ENCODE measurements around the gene SEMA5A.
A peak's percentile ranks its signal among the peaks of the same experiment; 100 is the strongest.

The SEMA5A gene

GRCh38 chr5:9558319-9558965, 12.6 kb upstream of the SEMA5A start:
- Mint-ChIP-seq H3K4me1 (ENCODE audit: low read depth in 2 of 2) (no peaks in the 10 kb centered on the region), H3K4me3 (no peak overlapping the region), H3K27me3 (no peaks in the 10 kb centered on the region), H3K9me3 (peaks cover 9 to 22% of the 10 kb centered on the region in 2 donors), H3K36me3 (ENCODE audit: insufficient read depth) (no peaks in the 10 kb centered on the region), H3K27ac (no peak overlapping the region)
- ATAC-seq (replicated peaks) (no peak), DNase-seq (no peak)

DNA sequence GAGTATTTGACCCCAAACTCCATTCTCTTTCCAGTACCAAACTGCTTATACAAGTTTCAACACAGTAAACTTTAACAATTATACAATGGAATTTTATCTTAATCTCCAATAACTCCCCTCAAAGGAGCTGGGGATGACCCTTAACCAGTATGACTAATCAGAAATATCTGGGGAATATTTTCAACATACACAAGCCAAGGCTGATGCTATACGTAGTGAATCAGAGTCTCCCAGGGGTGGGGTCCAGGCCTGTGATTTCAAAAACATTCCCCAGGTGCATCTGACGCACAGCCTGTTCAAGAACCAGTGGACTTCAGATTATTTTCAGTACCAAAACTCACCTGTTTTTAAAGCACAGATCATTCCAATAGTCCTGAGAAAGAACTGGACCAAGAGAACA, 11.8 kb upstream of the SEMA5A start:
- ATAC-seq (replicated peaks) (no peak), DNase-seq (no peak)
- H3K27ac Mint-ChIP-seq, result no peak overlapping the region
- H3K36me3 Mint-ChIP-seq (ENCODE audit: insufficient read depth), result no peaks in the 10 kb centered on the region
- H3K4me3 Mint-ChIP-seq, result no peak overlapping the region
- H3K27me3 Mint-ChIP-seq, result no peaks in the 10 kb centered on the region
- peaks cover 9 to 17% of the 10 kb centered on the region in 2 donors for H3K9me3 Mint-ChIP-seq
- no peaks in the 10 kb centered on the region for H3K4me1 Mint-ChIP-seq (ENCODE audit: low read depth in 2 of 2)

GRCh38 chr5:9555961-9556360, 10.1 kb upstream of the SEMA5A start:
- ATAC-seq (replicated peaks) (no peak), DNase-seq (no peak)
- Mint-ChIP-seq H3K9me3 (peaks cover 9 to 14% of the 10 kb centered on the region in 2 donors), H3K4me3 (no peak overlapping the region), H3K36me3 (ENCODE audit: insufficient read depth) (no peaks in the 10 kb centered on the region), H3K27me3 (no peaks in the 10 kb centered on the region), H3K27ac (no peak overlapping the region), H3K4me1 (ENCODE audit: low read depth in 2 of 2) (no peaks in the 10 kb centered on the region)

- DNase-seq (no peak), ATAC-seq (replicated peaks) (no peak)
- H3K9me3 Mint-ChIP-seq, result peaks cover 13 to 14% of the 10 kb centered on the region in 2 donors
- no peaks in the 10 kb centered on the region for H3K27me3 Mint-ChIP-seq
- no peaks in the 10 kb centered on the region for H3K4me1 Mint-ChIP-seq (ENCODE audit: low read depth in 2 of 2)
- no peak overlapping the region for H3K27ac Mint-ChIP-seq
- H3K4me3 Mint-ChIP-seq, result no peak overlapping the region
- no peaks in the 10 kb centered on the region for H3K36me3 Mint-ChIP-seq (ENCODE audit: insufficient read depth)
Observed at GRCh38 chr5:9554122-9554521, 8.2 kb upstream of the SEMA5A start.

GRCh38 chr5:9553561-9553960, 7.7 kb upstream of the SEMA5A start:
- Mint-ChIP-seq H3K4me1 (ENCODE audit: low read depth in 2 of 2) (no peaks in the 10 kb centered on the region), H3K27me3 (no peaks in the 10 kb centered on the region), H3K4me3 (no peak overlapping the region), H3K27ac (no peak overlapping the region), H3K36me3 (ENCODE audit: insufficient read depth) (no peaks in the 10 kb centered on the region), H3K9me3 (peaks cover 13 to 14% of the 10 kb centered on the region in 2 donors)
- ATAC-seq (replicated peaks), result no peak
- no peak for DNase-seq

- H3K9me3 Mint-ChIP-seq, result peaks cover 9 to 11% of the 10 kb centered on the region in 2 donors
- no peak overlapping the region for H3K27ac Mint-ChIP-seq
- H3K4me3 Mint-ChIP-seq, result no peak overlapping the region
- H3K36me3 Mint-ChIP-seq (ENCODE audit: insufficient read depth), result no peaks in the 10 kb centered on the region
- DNase-seq (no peak), ATAC-seq (replicated peaks) (no peak)
- H3K27me3 Mint-ChIP-seq, result peaks cover 0 to 1% of the 10 kb centered on the region in 2 donors
- no peaks in the 10 kb centered on the region for H3K4me1 Mint-ChIP-seq (ENCODE audit: low read depth in 2 of 2)
Observed at GRCh38 chr5:9551567-9552537, 6.0 kb upstream of the SEMA5A start.

- Mint-ChIP-seq H3K4me1 (ENCODE audit: low read depth in 2 of 2) (peaks cover 2 to 4% of the 10 kb centered on the region in 2 donors), H3K9me3 (peaks cover 0 to 3% of the 10 kb centered on the region in 2 donors), H3K4me3 (no peak overlapping the region), H3K27ac (no peak overlapping the region), H3K27me3 (peaks cover 5 to 9% of the 10 kb centered on the region in 2 donors), H3K36me3 (ENCODE audit: insufficient read depth) (peaks cover 4% of the 10 kb centered on the region)
- ATAC-seq (replicated peaks) (no peak), DNase-seq (no peak)
Observed at GRCh38 chr5:9549941-9550340, 4.1 kb upstream of the SEMA5A start.

DNA sequence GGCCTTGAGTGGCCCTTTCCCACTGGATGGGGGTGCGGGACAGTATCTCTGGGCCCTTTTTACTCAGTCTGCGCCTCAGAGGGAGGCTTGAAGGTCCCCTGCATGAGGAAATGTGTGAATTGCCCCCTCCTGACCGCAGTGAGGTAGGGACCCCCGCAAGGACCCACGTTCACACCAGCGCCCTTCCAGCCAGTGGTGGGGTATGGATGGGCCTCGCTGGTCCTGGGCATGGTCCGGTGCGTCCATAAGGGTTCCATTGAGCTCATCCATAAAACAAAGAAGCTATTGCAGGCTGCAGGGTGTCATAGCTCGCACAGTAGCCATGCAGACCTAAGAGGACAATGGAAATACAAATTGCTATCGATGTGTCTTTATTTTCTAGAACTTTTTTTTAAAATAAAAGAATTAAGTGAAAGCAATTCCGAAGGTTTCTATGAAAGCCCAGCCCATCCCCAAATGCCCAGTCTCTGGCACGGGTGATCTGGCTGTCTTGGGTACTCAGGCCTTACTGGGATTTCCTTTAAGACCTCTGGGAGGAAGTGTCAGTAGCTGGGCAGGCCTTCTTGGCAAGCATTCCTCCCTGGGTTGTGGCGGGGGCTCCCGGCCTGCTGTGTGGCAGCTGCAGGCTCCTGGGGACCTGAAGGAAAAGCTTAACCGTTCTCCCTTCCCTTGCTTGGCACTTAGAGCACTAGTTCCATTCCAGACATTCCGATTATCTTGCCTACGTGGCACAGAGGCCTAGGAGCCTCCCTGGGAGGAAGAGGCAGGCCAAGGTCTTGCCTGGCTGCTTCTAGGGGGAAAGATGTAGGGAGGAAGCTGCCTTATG, 1.5 kb upstream of the SEMA5A start:
- no peak for DNase-seq
- Mint-ChIP-seq H3K27me3 (peaks cover 14 to 24% of the 10 kb centered on the region in 2 donors), H3K4me3 (no peak overlapping the region)

GRCh38 chr5:9545136-9545991, 511 bp downstream of the SEMA5A start:
- no peak overlapping the region for H3K27ac Mint-ChIP-seq
- DNase-seq (no peak), ATAC-seq (replicated peaks) (no peak)
- H3K27me3 Mint-ChIP-seq, result peaks cover 14 to 24% of the 10 kb centered on the region in 2 donors
- H3K36me3 Mint-ChIP-seq (ENCODE audit: insufficient read depth), result peaks cover 4% of the 10 kb centered on the region
- H3K4me3 Mint-ChIP-seq, result peak overlapping the region in 1 of 2 donors; percentile 53
- peaks cover 4% of the 10 kb centered on the region in 2 donors for H3K4me1 Mint-ChIP-seq (ENCODE audit: low read depth in 2 of 2)
- H3K9me3 Mint-ChIP-seq, result peaks cover 0 to 1% of the 10 kb centered on the region in 2 donors

More for the DNA sequence above, 1.5 kb upstream of the SEMA5A start:
- no peak overlapping the region for H3K27ac Mint-ChIP-seq
- H3K9me3 Mint-ChIP-seq, result peaks cover 0 to 3% of the 10 kb centered on the region in 2 donors
- H3K4me1 Mint-ChIP-seq (ENCODE audit: low read depth in 2 of 2), result peaks cover 4% of the 10 kb centered on the region in 2 donors
- no peak for ATAC-seq (replicated peaks)
- peaks cover 4% of the 10 kb centered on the region for H3K36me3 Mint-ChIP-seq (ENCODE audit: insufficient read depth)

GRCh38 chr5:9544502-9545135, 1.3 kb downstream of the SEMA5A start:
- peak overlapping the region; percentile 29 to 53 for H3K4me3 Mint-ChIP-seq
- peaks cover 4% of the 10 kb centered on the region for H3K36me3 Mint-ChIP-seq (ENCODE audit: insufficient read depth)
- DNase-seq (no peak), ATAC-seq (replicated peaks) (no peak)
- peaks cover 14 to 24% of the 10 kb centered on the region in 2 donors for H3K27me3 Mint-ChIP-seq
- peaks cover 4% of the 10 kb centered on the region in 2 donors for H3K4me1 Mint-ChIP-seq (ENCODE audit: low read depth in 2 of 2)
- H3K9me3 Mint-ChIP-seq, result no peaks in the 10 kb centered on the region
- H3K27ac Mint-ChIP-seq, result no peak overlapping the region

DNA sequence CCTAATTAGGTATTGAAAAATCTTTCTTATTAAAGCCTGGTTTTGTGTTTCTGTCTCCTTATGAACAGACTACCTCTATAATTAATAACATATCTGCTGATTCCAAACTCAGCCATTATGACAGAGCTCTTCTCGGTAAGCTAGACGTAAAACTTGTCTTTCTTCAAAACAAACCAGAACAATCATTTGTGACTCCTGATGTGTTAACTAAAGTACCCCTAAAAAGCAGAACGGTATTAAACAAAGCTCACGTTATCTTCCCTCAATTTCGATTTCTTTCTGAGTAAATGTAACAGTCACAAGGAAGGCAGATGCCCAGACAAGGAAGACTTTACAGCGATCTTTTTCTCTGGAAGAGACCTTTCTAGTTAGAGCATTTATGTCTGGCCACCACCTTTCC, 1.8 kb downstream of the SEMA5A start:
- peaks cover 4% of the 10 kb centered on the region for H3K36me3 Mint-ChIP-seq (ENCODE audit: insufficient read depth)
- H3K9me3 Mint-ChIP-seq, result no peaks in the 10 kb centered on the region
- ATAC-seq (replicated peaks), result no peak
- peaks cover 4% of the 10 kb centered on the region in 2 donors for H3K4me1 Mint-ChIP-seq (ENCODE audit: low read depth in 2 of 2)
- H3K27ac Mint-ChIP-seq, result no peak overlapping the region
- H3K27me3 Mint-ChIP-seq, result peaks cover 14 to 24% of the 10 kb centered on the region in 2 donors
- H3K4me3 Mint-ChIP-seq, result peak overlapping the region; percentile 29 to 53
- DNase-seq, result no peak

GRCh38 chr5:9543311-9543920, 2.5 kb downstream of the SEMA5A start:
- no peak overlapping the region for H3K4me3 Mint-ChIP-seq
- H3K36me3 Mint-ChIP-seq (ENCODE audit: insufficient read depth), result peaks cover 4% of the 10 kb centered on the region
- no peak overlapping the region for H3K27ac Mint-ChIP-seq
- peaks cover 4% of the 10 kb centered on the region in 2 donors for H3K4me1 Mint-ChIP-seq (ENCODE audit: low read depth in 2 of 2)
- DNase-seq, result no peak
- peaks cover 14 to 24% of the 10 kb centered on the region in 2 donors for H3K27me3 Mint-ChIP-seq
- ATAC-seq (replicated peaks), result no peak
- H3K9me3 Mint-ChIP-seq, result no peaks in the 10 kb centered on the region
